Pancreas (tissue), 10 donors: ENCODE measurements around the gene KSR1. TPM values are rescaled to one million over a fixed set of nuclear protein-coding genes. Genes with fewer than 3 reads are reported as not detected.

Source experiments
- ATAC-seq, 4 donors: fragments of 200-7000 bp; cut with Tn5 transposase; one replicate each; pipeline versions ENCODE4 v1.8.0 to v1.9.1; 2020; ENCODE audit warnings: mild to moderate bottlenecking in 4 of 4, moderate library complexity in 4 of 4
- DNase-seq, 6 donors: peaks; one replicate each; pipeline ENCODE4 v3.0.0-alpha.2; 2020
- FAIRE-seq: peaks from 2 replicates; lab custom pipeline; 2012; peaks lifted over from hg19 to GRCh38; lab: Jason Lieb, UNC
- H3K27ac ChIP-seq, 4 donors: fragments of 200-600 bp; sonication (generic); 1 replicate in 3 of 4; 2 replicates in 1 of 4; pipeline versions ENCODE4 v1.5.0 to v1.8.0; 2020
- H3K27me3 ChIP-seq, 4 donors: fragments of 200-600 bp; one replicate each; pipeline ENCODE4 v1.8.0; 2021
- H3K36me3 ChIP-seq, 3 donors: fragments of 200-600 bp; sonication (generic) in 1 of 3; one replicate each; pipeline versions ENCODE4 v1.5.0 to v1.8.0; 2020 to 2021
- H3K4me1 ChIP-seq, 3 donors: fragments of 200-600 bp; one replicate each; pipeline ENCODE4 v1.8.0; 2021
- H3K4me3 ChIP-seq, 4 donors: fragments of 200-600 bp; sonication (generic) in 2 of 4; one replicate each; pipeline versions ENCODE4 v1.5.0 to v1.8.0; 2020 to 2021
- H3K9me3 ChIP-seq, 4 donors: fragments of 200-600 bp; one replicate each; pipeline ENCODE4 v1.8.0; 2021
- CTCF ChIP-seq, 4 donors: fragments of 200-600 bp; sonication (generic) in 3 of 4; IDR thresholded peaks; one replicate each; pipeline versions ENCODE4 v1.5.0 to v1.8.0; 2021; ENCODE audit warnings: antibody characterized with exemption in 4 of 4
- WGBS, 2 donors: extraction: QIAGEN DNeasy Blood & Tissue Kit; methylation state at CpG; one replicate each; pipeline ENCODE4 v1.1.7; 2013; 5-methylcytosine and 5-hydroxymethylcytosine counted together
- intact Hi-C, 3 donors: fragments of 100-400 bp; cut with DNase I; formaldehyde crosslinking; loops; one replicate each; pipeline versions ENCODE4 v1.11.1 to v1.14.2; 2022
- polyA plus RNA-seq, 2 donors: library from polyadenylated mRNA; stranded (reverse); fragments of 200-250 nt; gene quantifications; one replicate each; pipeline ENCODE4 v1.2.3, GENCODE V29; 2013
- total RNA-seq, 6 donors: library from RNA; stranded (reverse); fragmentation: NEBNext Ultra II Directional in 4 of 6; extraction: Animal tissue kit (Norgen Biotek cat#: 25700) in 4 of 6; gene quantifications; one replicate each; pipeline versions ENCODE4 v1.2.1 to v1.2.4, GENCODE V29; 2021 to 2023
- donor health status: healthy with polysubstance abuse.
- donor health status: DM: no; HTN: no; CAD: no; lungs with moderate emphysema.
- donor health status: DM: no; HTN: no; CAD: no.
- donor health status: control.
- donor health status: control.
- donor health status: Bipolar disorder and iron deficiency.
- donor health status: DM: yes; HTN: yes; CAD: no.
- donor health status: DM: no; HTN: no; CAD: no.
- donor health status: DM: no; HTN: no; CAD: no.
- donor health status: DM: yes; HTN: yes; CAD: no.

The KSR1 gene
- total and polyA plus RNA-seq, 8 donors = 68.2 to 139 (median 103) TPM

- WGBS, 2 donors = 25 to 32% methylated on average over 10 of the region's 10 CpGs
These were observed 121.9 kb downstream of the KSR1 start for GRCh38 chr17:27577884-27578717.

GRCh38 chr17:27578718-27579085 lies 122.5 kb downstream of the KSR1 start:
- Histone ChIP-seq H3K4me1 (peaks cover 41 to 53% (median 45%) of the 10 kb centered on the region in 3 donors), H3K36me3 (peaks cover 0 to 11% (median 0%) of the 10 kb centered on the region in 3 donors), H3K27me3 (no peaks in the 10 kb centered on the region), H3K9me3 (no peaks in the 10 kb centered on the region), H3K4me3 (no peak overlapping the region), H3K27ac (peak overlapping the region; percentile 74 to 92 (median 88))
- 58 to 63% methylated on average over 4 of the region's 4 CpGs for WGBS, 2 donors
- TF ChIP-seq CTCF (IDR thresholded peaks at IDR 0.05) = no peak
- intact Hi-C loops = no loop called here
- FAIRE-seq (no peak), DNase-seq (peak in 1 of 6 donors; percentile 62), ATAC-seq (peak in 2 of 4 donors; percentile 26 to 33)

More at GRCh38 chr17:27577884-27578717, 121.9 kb downstream of the KSR1 start:
- Histone ChIP-seq H3K4me1 (peaks cover 47 to 59% (median 51%) of the 10 kb centered on the region in 3 donors), H3K36me3 (peaks cover 0 to 5% (median 3%) of the 10 kb centered on the region in 3 donors), H3K4me3 (no peak overlapping the region), H3K27ac (peak overlapping the region; percentile 74 to 92 (median 88)), H3K27me3 (no peaks in the 10 kb centered on the region), H3K9me3 (no peaks in the 10 kb centered on the region)
- no peak for TF ChIP-seq CTCF (IDR thresholded peaks at IDR 0.05)
- FAIRE-seq (no peak), DNase-seq (peak in 5 of 6 donors; percentile 75 to 83 (median 81)), ATAC-seq (peak; percentile 73 to 82 (median 78))
- intact Hi-C loops = no loop called here

GRCh38 chr17:27579304-27579703 lies 123.1 kb downstream of the KSR1 start:
- Histone ChIP-seq H3K27ac (peak overlapping the region; percentile 74 to 92 (median 88)), H3K9me3 (no peaks in the 10 kb centered on the region), H3K4me1 (peaks cover 38 to 47% (median 41%) of the 10 kb centered on the region in 3 donors), H3K36me3 (peaks cover 0 to 11% (median 0%) of the 10 kb centered on the region in 3 donors), H3K4me3 (no peak overlapping the region), H3K27me3 (no peaks in the 10 kb centered on the region)
- WGBS, 2 donors = 87 to 91% methylated on average over 3 of the region's 3 CpGs
- intact Hi-C loops = no loop called here
- no peak for ATAC-seq
- TF ChIP-seq CTCF (IDR thresholded peaks at IDR 0.05) = no peak
- no peak for FAIRE-seq
- DNase-seq = no peak

- FAIRE-seq (no peak), ATAC-seq (no peak), DNase-seq (peak in 1 of 6 donors; percentile 15)
- peaks cover 0 to 11% (median 0%) of the 10 kb centered on the region in 3 donors for H3K36me3 ChIP-seq
- intact Hi-C loops = loop anchor here in 1 of 3 donors (10.0 kb wide), 2 partner anchors 45 to 125 kb away; partner anchors contain the start of gene KSR1
- no peak for TF ChIP-seq CTCF (IDR thresholded peaks at IDR 0.05)
- H3K4me3 ChIP-seq = no peak overlapping the region
- no peaks in the 10 kb centered on the region for H3K9me3 ChIP-seq
- peaks cover 38 to 41% (median 41%) of the 10 kb centered on the region in 3 donors for H3K4me1 ChIP-seq
- WGBS, 2 donors = 75 to 83% methylated on average over 4 of the region's 4 CpGs
- H3K27me3 ChIP-seq = no peaks in the 10 kb centered on the region
- H3K27ac ChIP-seq = peak overlapping the region in 1 of 4 donors; percentile 23
These were observed 123.7 kb downstream of the KSR1 start for GRCh38 chr17:27579897-27580321.
